Stimulated activated CD8-positive, alpha-beta memory T cell treated with anti-CD3 and anti-CD28 coated beads, Interleukin-7, amount 100 ng/mL, for 4 hours (primary cell): ENCODE data around the gene EFCAB10.
A peak's percentile ranks its signal among the peaks of the same experiment; 100 is the strongest.
"Not testable (repeated sequence)": the region's sequence is repeated elsewhere in the genome, so short reads cannot be mapped to it uniquely, and the experiment has no call there.

Experiments
- DNase-seq, 2 donors: peaks; one replicate each; pipeline ENCODE4 v3.0.0-alpha.2; 2020; ENCODE audit warnings: low read depth in 2 of 2

Gene EFCAB10

DNA sequence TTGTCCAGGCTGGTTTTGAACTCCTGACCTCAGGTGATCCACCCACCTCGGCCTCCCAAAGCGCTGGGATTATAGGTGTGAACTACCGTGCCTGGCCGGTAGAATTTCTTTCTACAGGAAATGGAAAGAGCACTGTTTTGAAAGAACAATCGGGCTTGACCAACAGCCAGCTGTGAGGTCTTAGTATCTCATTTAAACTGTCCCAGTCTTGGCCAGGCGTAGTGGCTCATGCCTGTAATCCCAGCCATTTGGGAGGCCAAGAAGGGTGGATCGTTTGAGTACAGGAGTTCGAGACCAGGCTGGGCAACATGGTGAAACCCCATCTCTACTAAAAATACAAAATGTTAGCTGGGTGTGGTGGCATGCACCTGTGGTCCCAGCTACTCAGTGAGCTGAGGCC is 17.8 kb upstream of the EFCAB10 start:
- not testable (repeated sequence) for DNase-seq

DNA sequence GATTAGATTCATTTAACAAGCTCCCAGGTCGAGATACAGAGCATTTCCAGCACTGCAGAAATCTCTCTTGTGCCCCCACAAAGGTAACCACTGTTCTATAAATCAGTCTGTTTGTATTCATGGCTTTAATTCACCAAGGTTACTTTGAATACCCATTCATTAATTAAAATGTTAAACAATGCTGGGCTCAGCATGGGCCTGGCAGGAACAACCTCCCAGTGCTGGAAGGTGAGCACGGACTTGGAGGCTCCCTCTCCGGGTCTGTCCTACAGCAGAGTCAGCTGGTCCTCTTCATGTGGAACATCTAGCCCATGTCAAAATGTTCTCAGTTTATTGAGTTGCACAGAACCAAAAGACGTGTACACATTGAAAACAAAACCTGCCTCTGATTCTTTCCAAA is 15.6 kb upstream of the EFCAB10 start:
- DNase-seq: no peak

DNA sequence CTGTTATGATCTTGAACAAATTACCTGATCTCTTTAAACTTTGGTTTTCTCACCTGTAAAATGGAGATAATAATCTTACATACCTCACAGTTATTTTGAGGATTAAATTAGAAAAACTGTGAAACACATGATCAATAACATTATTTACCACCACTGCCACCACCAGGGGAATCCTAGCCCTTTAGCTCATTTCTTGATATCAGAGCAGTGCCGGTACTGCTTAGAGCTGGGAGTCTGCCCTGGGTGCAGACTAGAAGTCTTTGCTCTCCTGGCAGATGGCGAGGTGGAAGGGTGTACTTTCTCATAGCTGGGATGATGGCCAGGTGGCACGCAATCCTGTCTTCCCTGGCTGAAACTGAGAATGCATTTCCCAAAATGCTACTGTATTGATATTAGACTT is 12.7 kb upstream of the EFCAB10 start:
- no peak for DNase-seq

DNA sequence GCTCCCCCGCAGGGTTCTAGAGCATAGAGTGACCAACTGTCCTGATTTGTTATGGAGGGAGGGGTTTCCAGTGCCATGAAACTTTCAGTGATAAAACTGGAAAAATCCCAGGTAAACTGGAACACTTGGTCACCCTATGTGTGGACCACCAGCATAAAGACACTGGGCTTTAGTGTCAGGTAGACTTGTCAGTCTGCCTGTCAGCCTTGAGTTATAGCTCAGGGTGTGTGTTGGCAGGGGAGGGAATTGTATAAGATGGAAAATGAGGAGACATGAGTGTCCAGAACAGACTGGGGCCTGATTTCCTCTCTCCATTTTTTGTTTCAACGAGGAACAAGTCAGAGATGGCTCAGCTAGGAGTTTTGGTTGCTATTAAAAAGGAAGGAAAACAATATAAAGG is 10.2 kb upstream of the EFCAB10 start:
- DNase-seq: no peak

DNA sequence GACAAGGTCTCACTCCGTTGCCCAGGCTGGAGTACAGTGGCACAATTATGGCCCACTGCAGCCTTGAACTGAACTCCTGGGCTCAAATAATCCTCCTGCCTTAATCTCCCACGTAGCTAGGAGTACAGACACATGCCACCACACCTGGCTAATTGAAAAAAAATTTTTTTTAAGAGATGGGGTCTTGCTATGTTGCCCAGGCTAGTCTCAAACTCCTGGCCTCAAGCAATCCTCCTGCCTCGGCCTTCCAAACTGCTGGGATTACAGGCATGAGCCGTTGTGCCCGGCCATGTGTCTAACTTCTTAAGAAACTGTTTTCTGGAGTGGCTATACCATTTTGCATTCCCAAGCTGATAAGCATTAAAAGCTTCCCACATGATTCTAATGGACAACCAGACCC is 9.5 kb upstream of the EFCAB10 start:
- no peak for DNase-seq

DNA sequence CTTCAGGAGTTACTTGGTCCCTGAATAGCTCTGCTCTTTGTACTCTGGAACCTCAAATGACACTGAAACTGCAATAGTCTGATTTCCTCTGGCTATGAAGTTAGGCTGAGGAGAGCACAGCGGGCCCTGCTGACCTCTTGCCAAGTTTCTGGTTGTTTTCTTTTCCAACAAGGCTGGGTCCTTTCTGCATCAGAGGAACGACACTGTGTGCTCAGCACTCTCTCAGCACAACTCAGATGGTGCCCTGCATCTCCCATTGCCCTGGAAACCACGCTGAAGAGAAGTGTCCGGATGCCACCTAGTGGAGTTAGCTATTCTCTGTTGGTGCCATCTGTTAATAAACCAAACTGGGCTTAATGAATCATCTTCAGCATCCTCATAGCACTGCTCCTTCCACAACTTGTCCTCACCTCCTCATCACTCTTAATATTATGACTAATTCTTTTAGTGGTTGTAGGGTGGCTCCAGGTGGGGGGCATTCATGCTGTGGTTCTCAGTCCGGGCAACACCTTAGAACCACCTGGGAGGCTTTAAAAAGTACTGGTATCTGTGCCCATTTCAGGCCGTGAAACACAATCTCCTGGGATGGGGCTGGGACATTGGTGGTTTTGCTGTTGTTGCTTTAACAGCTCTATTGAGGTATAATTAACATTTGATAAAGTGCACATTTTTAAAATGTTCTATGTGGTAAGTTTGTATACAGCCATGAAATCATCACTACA is 8.2 kb upstream of the EFCAB10 start:
- peak in 1 of 2 donors; percentile 31 for DNase-seq

DNA sequence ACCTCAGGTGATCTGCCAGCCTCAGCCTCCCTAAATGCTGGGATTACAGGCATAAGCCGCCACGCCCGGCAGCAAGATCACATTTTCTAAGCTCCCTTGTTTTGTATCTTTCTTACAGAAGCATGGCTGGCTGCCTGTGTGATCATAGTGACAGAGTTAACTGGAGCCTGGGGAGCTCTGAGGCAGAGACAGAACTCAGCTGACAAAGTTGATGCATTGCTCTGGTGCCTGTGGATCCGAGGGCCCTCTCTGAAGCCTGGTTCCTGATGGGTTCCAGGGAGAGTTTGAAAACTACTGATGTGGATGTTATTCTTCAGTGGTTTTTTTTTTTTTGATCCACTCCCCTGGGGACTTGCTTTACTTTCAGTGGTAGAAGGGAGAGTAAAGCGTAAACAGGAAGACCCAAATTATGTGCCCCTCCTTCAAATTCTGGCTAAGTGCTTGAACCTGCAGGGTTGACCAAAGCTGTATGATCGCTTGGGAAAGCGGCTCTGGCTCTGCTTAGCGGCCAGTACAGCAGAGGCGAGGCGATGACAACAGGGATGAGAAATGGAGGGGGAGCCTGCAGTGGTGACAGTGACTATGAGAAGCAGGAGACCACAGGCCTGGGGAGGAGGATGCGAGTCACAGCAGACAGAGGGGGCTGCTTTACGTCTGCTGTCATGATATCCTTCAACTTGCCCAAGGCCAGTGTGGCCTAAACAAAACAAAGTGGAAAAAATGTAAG is 6.8 kb upstream of the EFCAB10 start:
- DNase-seq: no peak

DNA sequence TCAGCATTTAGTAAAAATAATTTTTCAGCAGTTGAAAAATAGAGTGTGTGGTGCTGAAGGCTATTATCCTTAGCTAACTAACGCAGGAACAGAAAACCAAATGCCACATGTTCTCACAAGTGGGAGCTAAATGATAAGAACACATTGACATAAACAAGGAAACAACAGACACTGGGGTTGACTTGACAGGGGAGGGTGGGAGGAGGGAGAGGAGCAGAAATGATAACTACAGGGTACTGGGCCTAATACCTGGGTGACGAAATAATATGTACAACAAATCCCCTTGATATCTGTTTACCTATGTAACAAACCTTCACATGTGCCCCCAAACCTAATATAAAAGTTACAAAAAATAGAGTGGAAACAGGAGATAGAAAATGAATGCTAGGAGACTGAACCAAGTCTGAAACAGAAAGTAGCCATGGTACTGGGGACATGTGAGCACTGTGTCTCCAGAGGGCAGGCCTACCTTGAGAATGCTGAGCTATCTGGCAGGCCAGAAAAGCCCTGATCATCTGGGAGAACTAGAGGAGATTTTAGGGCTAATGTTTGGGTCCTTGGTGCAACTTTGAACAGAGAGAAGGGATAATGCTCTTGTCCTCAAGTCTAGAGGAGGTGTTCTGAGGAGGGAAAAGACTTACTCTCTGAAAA is 4.7 kb upstream of the EFCAB10 start:
- DNase-seq: no peak

DNA sequence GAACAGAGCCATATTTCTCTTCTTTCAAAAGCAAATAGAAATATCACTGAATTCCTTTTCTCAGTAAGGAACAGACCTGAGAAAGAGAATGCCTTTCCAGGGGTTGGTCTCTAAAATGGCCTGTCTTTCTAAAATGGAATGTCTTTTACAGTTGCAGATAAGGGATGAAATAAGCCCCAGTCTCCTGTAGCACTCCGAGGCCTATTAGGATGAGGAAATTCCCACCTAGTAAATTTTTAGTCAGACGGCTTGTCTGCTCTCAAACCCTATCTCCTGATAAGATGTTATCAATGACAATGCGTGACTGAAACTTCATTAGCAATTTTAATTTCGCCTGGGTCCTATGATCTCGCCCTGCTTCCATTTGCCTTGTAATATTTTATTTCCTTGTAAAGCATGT is 2.9 kb upstream of the EFCAB10 start:
- no peak for DNase-seq

DNA sequence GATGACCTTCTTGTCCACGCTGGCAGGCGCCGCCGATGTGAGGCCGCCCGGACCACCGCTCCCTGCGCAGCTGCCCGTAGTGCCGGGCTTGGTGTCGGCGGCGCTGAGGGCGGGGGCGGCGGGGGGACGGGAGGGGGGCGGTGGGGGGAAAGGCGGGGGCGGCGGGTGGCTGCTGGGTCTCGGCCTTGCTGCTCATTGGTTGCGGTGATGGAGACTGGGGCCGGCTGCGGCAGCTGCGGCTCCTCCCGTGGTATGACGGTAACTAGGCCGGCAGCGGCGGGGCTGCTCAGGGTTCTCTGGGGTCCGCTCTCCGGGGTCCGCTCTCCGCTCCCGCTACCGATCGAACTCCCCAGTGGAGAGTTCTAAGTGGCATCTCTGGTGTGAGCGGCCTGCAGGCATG is 1.8 kb upstream of the EFCAB10 start:
- no peak for DNase-seq

DNA sequence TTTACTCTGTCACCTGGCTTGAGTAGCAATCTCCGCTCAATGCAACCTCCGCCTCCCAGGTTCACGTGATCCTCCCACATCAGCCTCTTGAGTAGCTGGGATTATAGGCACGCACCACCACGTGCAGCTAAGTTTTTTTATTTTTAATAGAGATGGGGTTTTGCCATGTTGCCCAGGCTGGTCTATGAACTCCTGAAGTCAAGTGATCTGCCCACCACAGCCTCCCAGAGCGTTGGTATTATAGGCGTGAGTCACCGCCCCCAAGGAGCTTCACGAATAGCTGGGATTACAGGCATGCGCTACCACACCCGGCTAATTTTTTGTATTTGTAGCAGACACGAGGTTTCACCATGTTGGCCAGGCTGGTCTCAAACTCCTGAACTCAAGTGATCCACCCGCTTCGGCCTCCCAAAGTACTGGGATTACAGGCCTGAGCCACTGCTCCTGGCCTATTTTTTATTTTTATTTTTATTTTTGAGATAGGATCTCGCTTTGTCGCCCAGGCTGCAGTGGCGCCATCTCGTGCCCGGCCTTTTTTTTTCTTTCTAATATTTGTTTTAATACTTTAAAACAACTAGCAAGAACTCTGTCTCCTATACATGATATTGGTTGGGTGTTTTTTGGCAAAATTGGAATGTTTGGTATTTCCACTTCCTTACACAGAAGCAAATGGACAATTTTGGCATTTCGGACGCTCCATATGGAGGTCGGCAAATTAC is 1.1 kb downstream of the EFCAB10 start:
- DNase-seq: no peak

DNA sequence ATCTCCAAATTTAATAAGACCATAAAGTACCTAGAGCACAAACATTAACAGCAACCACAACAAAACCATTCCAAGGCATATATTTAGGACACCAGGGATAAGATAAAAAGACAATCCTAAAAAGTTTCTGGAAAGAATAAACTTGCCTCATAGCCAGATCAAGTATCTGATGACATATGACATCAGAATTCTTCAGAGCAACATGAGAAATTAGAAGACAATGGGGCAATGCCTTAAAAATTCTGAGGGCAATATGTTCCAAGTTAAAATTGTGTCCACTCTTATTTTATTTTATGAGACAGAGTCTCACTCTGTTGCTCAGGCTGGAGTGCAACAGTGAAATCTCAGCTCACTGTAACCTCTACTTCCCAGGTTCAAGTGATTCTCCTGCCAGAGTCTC is 2.8 kb downstream of the EFCAB10 start:
- DNase-seq: no peak

DNA sequence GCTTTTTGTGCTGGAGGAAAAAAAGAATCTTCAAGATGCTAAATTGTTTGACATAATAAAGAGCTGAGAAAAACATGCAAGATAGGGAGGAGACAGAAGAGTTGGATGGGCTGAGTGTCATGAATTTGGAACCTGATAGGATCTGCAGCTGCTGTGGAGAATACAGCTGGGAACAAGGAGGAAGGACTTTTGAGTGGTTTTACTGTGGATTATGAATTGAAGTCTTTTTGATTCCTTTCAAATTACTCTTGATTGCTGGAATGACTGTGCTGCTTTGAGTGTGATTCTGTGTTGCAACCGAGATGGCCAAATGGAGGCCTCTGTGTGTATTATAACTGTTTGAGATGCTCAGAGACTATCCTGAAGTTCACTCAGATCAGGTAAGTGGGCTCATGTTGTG is 4.0 kb downstream of the EFCAB10 start:
- DNase-seq: no peak

DNA sequence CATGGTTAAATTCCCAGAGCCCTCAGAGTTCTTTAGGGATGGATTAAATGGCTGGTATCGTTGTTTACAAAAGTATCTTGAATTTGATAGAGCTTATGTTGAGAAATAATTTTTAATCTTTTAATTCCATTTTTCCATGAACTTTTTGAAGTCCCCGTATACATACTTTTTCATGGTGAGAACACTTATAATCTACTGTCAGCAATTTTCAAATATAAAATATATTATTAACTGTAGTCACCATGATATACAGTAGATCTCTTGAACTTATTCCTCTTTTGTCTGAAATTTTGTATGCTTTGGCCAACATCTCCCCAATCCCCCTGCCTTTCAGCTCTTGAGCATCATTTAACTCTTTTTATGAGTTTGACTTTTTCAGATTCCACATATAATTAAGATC is 9.4 kb downstream of the EFCAB10 start:
- no peak for DNase-seq

DNA sequence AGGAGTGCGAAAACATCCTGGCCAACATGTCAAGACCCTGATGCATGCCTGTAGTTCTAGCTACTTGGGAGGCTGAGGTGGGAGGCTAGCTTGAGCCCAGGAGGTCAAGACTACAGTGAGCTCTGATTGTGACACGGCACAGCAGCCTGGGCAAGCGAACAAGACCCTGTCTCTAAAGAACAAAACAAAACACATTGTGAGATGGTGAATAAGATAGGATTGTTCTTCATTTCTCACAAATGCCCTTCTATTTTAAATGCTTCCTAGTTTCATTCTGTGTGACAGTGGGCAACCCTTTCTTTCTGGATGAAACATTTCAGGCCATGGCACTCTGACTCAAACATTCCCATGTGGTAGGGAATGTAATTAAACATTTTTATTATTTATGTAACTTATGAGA is 13.5 kb downstream of the EFCAB10 start:
- DNase-seq: no peak

DNA sequence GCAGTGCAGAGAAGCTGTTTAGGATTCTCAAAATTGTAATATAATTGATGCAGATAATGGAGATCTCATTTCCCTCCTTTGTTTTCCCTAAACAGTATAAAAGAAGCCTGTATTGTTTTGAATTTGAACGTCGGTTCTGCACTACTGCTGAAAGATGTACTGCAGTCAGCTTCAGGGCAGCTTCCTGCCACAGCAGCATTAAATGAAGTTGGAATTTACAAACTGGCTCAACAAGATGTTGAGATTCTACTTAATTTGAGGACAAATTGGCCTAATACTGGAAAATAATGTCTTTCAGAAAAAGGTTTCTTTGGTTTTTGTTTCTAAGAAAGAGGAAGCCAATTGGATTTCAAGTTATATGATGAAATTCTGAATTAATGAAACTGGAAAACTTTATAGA is 14.3 kb downstream of the EFCAB10 start:
- DNase-seq: no peak

DNA sequence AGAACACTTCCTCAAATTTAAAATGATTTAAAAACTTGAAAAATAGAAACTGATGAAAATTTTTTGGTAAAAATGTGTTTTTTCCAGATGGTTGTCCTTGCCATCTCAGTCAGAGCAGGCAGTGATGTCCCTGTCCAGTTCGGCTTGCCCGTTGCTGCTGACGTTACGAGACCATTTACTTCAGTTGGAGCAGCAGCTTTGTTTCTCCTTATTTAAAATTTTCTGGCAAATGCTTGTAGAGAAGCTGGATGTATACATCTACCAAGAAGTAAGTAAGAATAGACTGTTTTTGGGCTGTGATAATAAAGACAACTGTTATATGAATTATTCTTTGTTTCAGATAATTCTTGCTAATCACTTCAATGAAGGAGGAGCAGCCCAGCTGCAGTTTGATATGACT is 16.1 kb downstream of the EFCAB10 start:
- no peak for DNase-seq

DNA sequence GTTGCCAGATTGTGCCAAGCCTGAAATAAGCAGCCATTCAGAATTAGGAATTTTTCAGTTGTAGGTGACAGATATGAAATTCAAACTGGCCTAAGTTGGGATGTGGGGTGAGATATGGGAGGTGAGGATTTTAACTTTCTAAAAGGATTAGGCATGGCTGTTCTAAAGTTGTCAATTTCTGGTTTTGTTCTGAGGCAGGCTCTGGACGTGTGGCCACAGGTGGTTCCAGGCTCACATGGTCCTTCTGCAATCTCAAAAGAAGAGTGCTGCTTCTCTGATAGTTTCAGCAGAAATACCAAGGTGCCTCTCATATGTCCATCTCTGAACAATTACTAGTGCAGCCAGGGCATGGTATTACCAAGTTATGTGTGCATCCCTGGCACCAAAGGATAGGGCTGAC is 21.4 kb downstream of the EFCAB10 start:
- DNase-seq: no peak

DNA sequence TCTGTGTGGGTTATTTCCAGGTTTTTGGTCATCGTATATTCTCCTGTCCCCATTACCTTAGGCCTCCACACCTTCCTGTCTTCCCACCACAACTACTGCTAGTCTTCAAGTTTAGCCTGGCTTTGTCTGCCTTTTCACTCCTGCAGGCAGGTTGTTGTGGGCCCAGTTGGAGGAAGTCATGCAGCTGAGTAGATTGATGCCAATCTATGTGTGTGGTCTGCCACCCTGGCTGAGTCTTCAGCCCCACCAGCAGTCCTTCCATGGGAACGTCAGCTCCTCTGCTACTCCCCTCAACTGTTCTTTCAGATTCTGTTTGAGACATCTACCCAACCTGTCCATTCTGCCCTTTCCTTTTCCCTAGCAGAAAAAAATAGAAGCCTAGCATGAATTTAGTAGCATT is 43.0 kb downstream of the EFCAB10 start:
- no peak for DNase-seq

DNA sequence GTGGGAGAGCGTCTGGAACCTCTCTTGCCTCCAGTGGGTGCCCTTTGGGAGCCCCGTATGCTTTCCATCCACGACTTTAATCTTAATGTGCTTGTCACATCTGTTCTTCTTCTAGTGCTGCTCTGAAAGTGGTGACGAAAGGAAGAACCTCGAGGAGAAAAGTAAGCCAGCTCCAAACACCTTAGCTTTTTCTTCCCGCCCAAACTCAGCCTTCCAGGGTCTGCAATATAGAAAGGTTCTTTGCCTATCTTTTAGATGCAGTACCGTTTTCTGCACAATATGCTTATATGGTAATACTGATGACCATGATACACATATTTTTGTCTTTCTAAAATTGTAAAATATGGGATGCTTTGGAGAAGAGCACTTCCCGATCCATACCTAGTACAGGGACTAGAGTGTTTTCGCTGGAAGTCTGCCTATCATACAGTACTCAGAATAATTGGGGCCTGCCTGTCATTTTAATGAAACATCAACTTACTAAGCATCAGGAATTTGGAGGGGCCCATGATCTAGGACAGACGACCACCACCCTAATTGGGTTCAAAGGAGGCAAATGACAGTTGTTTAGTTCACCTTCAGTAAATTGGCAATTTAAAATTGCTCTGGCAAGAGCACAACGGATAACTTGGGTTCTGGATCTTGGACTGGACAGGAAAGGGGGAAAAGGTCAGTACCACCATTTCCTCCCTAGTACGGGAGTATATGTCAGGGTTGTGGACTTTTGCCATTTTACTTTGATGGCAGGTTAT is 48.4 kb downstream of the EFCAB10 start:
- DNase-seq: no peak

DNA sequence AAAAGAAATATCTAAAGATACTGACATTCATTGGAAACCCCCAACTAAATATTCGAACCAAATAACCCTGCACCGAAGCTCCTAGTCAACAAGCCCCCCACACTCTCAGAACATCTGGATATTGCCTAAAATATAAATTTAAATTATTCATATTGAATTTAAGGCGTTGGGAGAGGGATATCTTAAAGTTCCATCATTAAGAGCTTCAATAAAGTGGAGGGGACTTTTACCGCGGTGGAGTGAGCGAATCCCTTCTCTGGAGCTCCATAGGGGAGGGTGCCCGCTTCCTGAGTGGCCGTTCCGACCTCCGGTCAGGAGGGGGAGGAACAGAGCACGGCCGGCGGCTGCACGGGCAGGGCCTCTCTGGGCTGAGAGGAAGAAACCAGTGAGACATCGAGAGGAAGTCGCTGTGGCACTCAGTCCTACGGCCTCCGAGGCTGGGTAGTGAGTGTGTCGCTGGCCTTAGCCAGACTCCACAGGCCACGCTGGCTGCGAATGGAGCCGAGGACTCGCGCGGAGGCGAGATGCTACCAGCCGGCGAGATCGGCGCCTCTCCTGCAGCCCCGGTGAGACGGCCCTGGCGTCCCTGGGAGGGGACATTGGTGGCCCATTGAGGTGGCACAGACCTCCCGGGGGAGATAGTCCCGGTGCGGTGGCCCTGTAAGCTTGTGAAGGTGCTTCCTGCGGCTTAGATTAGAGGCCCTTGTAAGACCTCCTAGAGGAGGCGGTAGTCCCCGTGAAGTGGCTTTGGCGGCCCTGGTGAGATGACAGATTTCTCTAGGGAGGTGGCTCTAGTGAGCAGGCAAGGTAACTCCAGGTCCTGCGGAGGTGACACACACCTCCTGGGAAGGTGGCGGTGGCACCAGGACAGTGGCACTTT is 49.3 kb downstream of the EFCAB10 start, which contains the start of gene RINT1:
TSS of gene RINT1 (plus strand) at position 410 of the 880 bp plus-strand sequence. CDS start at position 525, 115 bp downstream.
- DNase-seq: peak; percentile 79 to 80
